HG02973 (cell line): ENCODE data around the gene STON2.

Experiments used
- ATAC-seq: cut with Tn5 transposase; IDR thresholded peaks from one replicate; pipeline ENCODE4 v1.9.1; 2021; ENCODE audit warnings: moderate library complexity; ENCODE audit not compliant: unreplicated experiment

The STON2 gene

DNA sequence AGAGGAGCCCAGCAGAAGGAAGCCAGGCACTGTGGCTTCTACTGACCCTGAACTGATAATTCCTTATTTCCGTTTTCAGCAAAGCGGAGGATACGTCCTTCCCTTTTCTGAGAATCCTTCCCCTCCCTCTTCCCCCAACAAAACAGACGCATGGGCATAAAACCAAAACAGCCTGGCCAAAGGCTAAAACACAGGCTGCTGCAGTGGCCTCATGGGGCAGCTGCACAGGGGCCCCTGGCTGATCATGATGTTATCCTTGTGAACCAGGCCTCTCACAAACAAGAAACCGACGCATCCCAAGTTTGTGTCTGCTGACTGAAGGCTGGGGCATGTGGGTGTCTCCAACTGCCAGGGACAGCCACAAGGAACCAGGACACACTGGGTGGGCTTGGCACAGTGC is 23.4 kb upstream of the STON2 start:
- ATAC-seq: no peak

DNA sequence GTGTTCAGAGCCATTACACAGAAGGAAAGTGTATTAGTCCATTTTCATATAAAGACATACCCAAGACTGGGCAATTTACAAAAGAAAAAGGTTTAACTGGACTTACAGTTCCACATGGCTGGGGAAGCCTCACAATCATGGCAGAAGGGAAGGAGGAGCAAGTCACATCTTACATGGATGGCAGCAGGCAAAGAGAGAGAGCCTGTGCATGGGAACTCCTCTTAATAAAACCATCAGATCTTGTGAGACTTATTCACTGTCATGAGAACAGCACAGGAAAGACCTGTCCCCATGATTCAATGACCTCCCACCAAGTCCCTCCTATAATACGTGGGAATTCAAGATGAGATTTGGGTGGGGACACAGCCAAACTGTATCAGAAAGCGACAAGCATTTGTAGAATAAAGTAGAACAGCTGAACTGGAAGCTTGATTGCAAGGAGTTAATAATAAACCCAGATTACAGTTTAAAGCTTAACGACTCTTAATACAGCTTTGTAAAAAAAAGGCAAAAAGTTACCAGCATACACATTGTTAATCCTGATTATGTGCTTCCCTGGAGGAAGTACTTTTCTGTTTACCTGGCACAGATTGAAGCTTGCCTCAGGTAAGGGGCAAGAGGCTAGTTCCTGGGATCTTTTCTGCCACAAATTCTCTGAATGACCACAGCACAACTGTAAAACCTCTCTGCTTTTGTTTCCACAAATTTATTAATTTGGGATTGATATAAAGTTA is 18.1 kb upstream of the STON2 start:
- no peak for ATAC-seq

DNA sequence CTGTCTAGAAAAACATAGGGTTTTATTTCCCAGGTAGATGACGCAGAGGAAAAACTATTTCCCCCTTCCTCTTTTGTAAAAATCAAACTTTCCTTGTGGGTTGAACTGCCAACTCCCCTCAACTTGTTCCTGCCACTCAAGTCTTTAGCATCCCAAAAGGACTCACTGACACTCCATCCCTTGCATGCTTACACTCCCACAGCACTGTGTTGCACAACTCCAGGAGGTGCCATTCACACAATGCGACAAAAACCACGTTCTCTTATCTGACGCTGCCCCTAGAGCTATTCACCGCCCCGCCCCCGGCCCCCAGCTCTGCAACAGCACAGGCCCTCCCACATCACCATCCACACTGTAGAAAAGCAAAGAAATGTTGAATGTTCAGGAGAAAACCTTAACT is 16.9 kb upstream of the STON2 start:
- ATAC-seq: no peak

DNA sequence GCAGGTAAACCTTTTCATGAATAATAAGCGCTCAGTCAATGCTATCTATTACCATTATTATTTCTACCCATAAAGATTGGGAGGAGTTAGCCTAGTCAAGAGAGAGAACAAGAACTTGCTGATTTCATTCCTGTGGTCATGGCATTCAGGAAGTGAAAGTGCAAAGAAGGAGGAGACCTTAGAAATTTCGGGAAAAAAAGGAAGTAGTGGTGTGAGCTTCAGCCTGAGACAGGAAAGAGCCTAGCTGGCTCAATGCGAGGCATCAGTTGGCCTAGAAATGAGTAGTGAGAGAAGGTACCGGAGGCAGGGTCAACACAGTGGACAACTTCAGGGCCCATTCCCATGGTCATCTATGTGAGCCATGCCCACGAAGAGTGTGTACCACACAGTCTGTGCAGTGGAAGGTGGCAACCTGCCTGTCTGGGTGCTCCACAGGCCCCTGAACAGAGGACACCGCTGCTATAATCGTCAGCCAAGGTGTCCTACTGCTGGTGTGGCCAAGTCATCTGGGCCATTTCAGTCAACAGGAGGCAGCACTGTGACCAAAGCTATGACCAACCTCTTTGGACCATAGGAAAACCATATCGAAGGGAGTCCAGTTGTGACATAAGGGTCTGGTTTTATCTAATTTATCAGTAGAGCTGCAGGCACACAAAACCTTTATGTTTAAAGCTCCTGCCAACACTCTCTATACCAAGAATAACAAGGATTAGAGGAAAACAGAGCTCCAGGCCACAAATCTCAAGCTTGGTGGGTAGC is 16.2 kb upstream of the STON2 start:
- no peak for ATAC-seq

DNA sequence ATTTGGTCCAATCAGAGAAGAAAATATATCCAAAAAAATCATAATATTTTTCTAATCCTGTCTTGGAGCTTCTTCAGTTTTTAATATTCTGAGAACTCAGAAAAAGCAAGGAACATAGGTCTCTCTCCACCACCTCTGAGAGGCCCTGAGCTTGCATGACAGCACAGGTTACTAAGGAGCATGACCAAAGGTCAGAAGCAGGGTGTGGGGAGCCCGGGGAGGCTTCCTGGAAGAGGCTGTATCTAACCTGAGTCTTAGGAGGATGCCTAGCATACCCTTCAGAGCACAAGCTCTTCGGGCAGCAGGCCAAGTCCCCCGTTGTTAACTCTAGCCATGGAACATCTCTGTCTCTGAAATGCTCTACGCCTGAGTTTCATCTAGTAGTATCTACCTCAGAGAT is 15.7 kb upstream of the STON2 start:
- ATAC-seq: no peak

DNA sequence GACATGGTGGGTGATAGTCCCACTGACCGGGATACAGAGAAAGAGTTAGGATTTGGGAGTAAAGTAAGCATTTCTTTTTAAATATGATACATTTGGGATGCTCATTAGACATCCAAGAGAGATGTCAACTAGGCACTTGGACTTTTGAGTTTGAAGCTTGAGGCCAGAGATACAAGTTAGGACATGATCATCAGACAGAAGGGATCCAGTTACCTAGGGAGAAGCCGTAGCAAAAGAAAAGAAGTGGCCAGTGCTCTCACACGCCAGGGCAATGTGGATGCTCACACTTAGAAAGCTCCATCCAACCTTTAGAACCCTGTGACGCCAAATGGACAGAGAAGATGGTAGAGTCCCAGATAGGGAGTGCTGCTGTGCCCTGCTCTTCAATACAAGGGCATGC is 14.0 kb upstream of the STON2 start:
- no peak for ATAC-seq

DNA sequence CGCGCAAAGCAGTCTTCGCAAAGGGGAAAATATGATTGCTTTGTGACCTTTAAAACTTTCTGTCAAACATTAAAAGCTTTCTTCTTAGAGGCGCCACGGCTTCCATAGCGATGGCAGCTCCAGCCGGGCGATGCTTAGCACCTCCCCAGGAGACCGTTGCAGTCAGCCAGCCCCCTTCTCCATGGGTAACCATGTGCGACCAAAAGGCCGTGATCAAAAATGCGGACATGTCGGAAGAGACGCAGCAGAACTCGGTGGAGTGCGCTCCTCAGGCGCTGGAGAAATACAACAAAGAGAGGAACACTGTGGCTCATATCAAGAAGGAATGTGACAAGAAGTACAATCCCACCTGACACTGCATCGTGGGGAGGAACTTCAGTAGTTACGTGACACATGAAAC is 12.7 kb upstream of the STON2 start:
- no peak for ATAC-seq

DNA sequence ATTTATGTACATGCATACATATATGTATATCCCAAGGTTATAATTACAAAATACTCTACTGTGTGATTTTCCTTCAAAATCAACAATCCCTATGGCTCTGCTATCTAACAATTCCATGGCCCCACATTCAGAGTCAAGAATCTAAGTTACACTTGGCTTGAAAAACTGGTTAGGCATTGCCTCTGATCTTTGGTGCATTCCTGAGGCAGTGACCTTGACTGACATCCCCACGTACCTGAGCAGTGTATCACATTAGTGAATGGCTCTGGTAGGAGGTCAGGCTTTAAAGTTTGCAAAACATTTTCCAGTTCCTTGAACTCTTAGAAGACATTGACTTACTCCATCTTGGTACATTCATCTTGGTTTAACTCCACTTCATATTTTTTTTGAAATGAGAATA is 8.5 kb upstream of the STON2 start:
- no peak for ATAC-seq

DNA sequence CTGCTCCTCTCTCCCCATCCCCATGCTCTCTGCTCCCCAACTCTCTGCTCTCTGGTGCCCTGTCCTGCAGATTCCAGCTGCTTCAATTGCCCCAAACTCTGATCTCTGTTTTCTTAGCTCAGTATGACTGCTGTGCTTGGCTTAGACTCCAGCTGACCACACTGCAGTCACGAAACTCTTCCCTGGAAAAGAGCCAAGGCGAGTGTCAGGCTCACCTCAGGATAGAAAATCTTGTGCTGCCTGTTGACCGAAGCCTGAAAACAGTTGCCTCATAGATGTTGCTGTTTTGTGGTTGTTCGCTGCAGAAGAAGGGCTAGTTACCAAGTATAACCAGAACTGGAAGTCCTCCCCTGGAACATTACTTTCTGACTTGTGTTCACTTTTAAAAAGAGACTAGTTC is 6.7 kb upstream of the STON2 start:
- ATAC-seq: no peak

DNA sequence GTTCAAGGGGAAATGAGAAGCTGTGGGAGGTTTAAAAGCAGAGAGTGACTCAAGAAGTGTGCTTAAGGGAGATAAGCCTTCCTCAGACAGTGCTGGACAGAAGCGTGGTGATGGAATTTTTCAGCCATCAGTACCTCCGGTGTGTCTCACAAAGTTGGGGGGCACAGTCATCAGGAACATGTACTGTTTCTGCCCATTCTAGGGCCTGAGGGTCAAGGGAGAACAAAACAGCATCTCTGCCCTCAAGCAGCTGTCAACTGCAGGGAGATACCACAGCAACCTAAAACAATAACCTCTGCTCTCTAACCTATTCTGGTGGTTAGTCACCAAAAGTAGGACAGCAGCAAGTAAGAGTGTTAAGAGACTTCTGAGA is 2.0 kb upstream of the STON2 start:
- peak; percentile 20 for ATAC-seq

DNA sequence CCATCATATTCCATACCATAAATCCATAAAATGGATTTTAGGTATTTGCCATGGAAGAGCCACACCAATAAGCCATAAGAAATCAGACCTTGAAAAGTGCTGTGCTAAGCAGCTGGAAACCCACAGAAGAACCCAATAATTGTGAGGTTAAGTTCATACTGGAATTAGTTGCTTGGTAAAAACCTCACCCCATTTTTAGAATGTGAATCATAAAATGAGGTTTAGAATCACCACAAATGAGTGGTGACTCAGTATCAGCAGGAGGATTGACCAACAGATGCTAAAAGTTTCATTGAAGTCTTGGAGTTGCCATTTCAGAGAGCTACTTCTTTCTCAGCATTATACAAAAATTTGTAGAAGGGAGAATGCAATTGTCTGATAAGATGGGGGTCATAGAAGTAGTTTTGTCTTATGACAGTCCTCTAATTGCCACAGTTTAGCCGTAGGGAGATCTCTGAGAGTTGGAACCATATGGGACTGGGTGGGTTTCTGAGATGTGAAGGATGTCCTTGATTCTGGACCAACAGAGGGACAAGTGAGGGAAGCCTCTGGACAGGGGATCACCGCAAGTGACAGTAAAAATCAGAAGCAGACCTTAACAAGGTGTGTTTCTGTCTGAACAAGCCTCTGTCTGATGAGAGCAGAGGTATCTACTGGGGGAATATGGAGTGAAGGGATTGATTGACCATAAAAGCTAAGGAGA is 1.4 kb upstream of the STON2 start:
- peak; percentile 57 for ATAC-seq

DNA sequence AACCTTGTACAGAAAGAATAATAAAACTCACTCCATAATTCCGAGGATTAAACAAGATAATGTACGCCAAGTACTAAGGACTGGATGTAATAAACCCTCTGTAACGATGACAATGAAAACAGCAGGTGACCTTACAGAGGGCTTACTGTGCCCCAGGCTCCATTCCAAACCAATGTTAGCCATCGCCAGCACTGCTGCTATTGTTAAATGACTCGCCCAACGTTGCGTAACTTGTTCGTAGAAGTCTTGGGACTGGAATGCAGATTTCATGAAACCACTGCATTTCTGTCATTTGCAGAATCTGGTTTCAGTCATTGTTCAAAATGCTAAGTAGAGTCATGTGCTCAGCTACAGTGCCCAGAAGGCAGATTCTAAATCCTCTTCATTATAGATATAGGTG is 728 bp upstream of the STON2 start:
- no peak for ATAC-seq

DNA sequence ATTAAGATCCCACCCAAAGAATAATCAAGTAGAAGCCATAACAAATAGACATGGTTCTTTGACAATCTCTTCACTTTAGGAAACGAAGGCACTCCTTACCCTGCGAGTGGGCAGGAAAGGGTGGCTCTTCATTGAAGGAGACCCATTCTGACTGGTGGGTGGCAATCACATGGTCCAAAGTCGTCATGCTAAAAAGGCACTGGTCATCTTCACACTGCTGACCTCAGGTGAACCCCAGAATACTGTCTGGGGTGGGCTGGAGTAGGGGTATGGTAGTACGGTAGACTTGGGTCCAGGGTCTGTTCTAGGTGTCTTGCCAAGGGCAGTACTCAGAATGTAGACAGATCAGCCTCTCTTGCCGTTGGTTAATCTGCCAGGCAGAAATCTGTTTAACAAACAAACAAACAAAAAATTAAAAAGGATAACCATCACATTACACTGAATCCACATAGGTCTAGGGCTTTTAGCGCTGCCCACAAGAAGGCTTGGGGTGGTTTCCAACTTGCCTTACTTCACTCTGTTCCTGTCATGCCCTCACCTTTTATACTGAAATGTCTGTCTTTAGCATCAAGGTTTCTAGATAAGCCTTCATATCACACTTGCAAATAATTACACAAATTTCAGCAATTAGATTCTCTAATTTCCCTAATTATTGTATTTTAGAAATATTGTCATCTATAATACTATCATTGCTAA is 1.8 kb downstream of the STON2 start:
- no peak for ATAC-seq

DNA sequence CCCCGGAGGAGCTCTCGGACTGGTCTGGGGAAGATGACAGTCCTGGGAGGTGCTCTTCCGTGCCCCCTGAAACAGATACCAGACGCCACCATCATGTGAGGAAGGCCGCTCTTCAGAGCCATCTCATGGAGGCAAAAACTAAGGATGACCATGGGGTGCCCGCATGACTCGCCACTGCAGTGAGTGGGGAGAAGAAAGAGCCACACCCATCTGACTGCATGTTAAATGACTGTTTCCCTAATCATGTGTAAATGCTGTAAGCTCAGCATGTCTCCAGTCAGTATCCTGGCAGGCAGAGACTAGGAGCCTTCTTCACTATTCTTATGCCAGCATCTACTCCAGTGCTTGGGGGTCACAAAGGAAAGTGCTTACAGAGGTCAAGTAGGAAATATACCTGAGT is 4.0 kb downstream of the STON2 start:
- ATAC-seq: no peak

DNA sequence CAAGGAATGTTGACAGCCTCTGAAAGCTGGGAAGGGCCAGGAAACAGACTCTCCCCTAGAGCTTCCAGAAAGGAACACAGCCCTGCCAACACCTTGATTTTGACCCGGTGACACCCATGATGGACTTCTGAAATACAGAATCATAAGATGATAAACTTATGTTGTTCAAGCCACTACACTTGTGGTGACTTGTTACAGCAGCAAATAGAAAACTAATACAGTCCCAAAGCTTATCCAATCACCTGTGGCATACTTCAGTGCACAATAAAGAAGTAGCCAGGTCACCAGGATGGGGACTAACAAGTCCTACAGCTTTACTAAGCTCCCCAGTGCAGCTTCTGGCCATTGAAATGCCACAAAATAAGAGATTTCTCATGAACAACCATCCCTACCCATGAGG is 5.4 kb downstream of the STON2 start:
- no peak for ATAC-seq

DNA sequence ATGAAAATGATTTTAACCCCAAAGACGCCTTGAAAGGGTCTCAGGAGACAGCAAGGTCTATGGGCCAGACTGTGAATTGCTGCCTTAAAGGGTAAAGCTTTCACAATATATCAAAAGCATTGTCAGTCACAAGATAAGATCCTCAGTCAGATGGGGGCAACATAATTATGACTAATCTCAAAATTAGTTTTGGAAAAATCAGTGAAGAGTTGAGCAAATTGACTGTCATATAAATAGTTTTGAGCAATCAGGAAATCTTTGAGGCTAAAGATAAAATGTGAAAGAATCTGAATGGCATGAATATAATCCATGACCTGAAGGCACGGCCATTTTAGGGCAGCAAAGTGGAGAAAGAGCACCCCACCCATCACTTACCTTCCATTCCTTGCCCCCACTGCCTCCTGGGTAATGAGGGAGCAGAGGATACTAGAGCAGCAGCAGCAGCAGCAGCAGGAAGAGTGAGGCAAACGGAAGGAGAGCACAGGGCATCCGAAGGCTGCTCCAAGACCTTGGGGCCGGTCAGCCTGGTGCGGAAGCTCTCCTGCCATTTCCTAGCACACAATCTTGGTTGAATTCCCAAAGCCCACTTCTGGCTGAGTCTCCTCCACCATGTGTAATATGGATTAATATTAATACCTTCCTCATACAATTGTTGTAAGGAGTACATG is 7.0 kb downstream of the STON2 start:
- no peak for ATAC-seq

DNA sequence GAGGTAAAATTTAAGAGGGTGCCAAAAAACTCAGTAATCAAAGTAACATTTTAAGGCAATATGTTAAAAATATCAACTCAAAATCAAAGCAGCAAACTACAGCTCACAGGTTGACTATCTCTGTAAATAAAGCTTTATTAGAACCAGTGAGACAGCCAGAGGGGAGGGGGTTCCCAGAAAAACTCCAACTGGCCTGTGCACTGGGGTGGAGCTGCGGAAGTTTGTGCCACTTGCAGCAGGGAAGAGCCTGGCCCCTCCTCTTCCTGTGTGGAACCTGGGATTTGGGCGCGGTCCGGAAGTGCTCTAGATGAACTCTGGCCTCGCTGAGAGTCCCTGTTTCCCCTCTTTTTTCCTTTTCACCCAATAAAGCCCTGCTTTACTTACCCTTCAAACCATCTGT is 8.1 kb downstream of the STON2 start:
- no peak for ATAC-seq

DNA sequence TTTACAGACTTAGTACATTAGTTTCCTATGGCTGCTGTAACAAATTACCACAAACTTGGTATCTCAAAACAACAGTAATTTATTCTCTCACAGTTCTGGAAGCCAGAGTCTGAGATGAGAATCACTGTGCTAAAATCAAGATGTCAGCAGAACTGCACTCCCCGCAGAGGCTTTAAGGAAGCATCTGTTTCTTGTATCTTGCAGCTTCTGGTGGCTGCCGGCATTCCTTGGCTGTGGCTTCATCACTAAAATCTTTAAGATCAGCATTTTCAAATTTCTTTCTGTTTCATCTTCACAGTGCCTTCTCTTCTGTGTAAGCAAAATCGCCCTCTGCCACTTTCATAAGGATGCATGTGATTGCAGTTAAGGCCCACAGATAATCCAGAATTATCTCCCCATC is 9.4 kb downstream of the STON2 start:
- no peak for ATAC-seq

DNA sequence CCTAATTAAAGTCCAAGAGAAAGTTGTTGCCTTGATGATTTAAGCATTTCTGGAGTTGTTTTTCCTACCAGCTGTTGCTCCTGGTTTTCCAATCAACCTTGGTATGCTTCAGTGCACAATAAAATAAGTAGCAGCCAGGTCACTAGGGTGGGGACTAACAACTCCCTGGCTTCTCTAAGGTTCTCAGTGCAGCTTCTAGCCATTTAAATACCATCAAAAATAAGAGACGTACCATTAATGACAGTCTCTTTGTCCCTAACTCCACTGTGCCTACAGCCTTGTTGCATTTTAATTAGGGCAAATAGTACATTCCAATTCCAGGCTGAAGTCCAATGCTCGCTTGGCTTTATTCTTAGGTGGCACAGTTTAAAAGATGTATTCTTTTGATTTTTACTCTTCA is 11.8 kb downstream of the STON2 start:
- ATAC-seq: no peak

DNA sequence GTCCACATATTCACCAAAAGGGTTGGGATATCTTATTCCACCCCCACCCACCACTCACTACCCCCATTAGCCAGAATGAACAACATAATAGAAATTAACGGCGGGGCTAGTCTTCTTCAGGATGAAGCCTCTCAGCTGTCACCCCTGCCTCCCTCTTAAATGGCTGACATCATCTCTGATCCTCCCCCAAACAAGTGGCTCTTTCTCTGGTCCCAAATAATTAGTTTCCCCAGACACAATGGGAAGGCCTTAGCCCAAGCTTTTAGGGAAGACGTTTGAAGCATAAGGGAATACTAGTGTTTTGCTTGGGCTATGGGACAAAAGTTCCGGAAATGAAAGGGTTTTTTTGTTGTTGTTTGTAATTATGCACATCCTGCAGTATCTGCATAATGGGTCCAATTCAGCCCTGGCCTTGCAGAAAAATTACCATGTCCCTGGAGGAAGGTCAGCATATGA is 13.8 kb downstream of the STON2 start:
- no peak for ATAC-seq

DNA sequence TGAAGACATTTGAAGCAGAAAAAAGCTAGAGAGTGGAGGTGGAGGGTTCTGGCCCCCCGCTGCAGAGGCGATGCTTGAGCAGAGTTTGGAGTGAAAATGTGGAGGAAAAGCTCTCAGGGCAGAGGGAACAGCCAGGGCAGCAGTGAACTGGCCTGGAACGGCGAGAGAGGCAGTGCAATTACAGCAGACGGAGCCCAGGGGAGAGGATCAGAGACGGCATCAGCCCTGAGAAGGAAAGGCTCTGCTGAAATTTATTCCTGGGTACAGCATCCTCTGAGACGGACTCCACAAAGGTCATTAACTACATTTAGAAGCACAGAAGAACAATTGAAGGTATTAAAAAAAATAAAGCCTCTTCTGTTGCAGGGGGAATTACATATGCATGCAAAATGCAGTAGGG is 14.2 kb downstream of the STON2 start:
- no peak for ATAC-seq
